ENCODE measurements around the gene CDH11.

The CDH11 gene

GRCh38 chr16:65121870-65122723 lies at the start of gene CDH11:
TSS of gene CDH11 (minus strand) at chr16:65122063. CDS start at chr16:65004869, 117,194 bp downstream.
- peak within 1 kb of the TSS; percentile 95 for H3K27ac ChIP-seq
- H3K27me3 ChIP-seq (replicated peaks): no peaks in the 10 kb centered on the region
- H3K4me3 ChIP-seq (ENCODE audit: low read depth, low read length): peak within 1 kb of the TSS; percentile 94
- no peaks in the 10 kb centered on the region for H3K36me3 ChIP-seq (replicated peaks)
- TF ChIP-seq CTCF (IDR thresholded peaks at IDR 0.05; ENCODE audit: low read depth, low read length, missing control alignments): peak; percentile 50
- peak; percentile 84 for DNase-seq
- in situ Hi-C loops (cut with HindIII; ENCODE audit: low pct_ligation_motif_present, low sequenced_read_pairs): no loop called here

GRCh38 chr16:65154321-65154720 lies 32.5 kb upstream of the CDH11 start:
- Histone ChIP-seq H3K27ac (no peak overlapping the region), H3K27me3 (replicated peaks) (no peaks in the 10 kb centered on the region), H3K4me3 (ENCODE audit: low read depth, low read length) (no peak overlapping the region), H3K36me3 (replicated peaks) (no peaks in the 10 kb centered on the region)
- no peak for TF ChIP-seq CTCF (IDR thresholded peaks at IDR 0.05; ENCODE audit: low read depth, low read length, missing control alignments)
- in situ Hi-C loops (cut with HindIII; ENCODE audit: low pct_ligation_motif_present, low sequenced_read_pairs): no loop called here
- no peak for DNase-seq

- Histone ChIP-seq H3K27me3 (replicated peaks) (no peaks in the 10 kb centered on the region), H3K27ac (no peak overlapping the region), H3K4me3 (ENCODE audit: low read depth, low read length) (no peak overlapping the region), H3K36me3 (replicated peaks) (no peaks in the 10 kb centered on the region)
- TF ChIP-seq CTCF (IDR thresholded peaks at IDR 0.05; ENCODE audit: low read depth, low read length, missing control alignments): no peak
- no peak for DNase-seq
- in situ Hi-C loops (cut with HindIII; ENCODE audit: low pct_ligation_motif_present, low sequenced_read_pairs): no loop called here
Observed at GRCh38 chr16:65153365-65154105, 31.7 kb upstream of the CDH11 start.

GRCh38 chr16:65148804-65149203 lies 26.9 kb upstream of the CDH11 start:
- Histone ChIP-seq H3K4me3 (ENCODE audit: low read depth, low read length) (no peak overlapping the region), H3K27ac (no peak overlapping the region), H3K36me3 (replicated peaks) (no peaks in the 10 kb centered on the region), H3K27me3 (replicated peaks) (no peaks in the 10 kb centered on the region)
- no peak for DNase-seq
- no peak for TF ChIP-seq CTCF (IDR thresholded peaks at IDR 0.05; ENCODE audit: low read depth, low read length, missing control alignments)
- in situ Hi-C loops (cut with HindIII; ENCODE audit: low pct_ligation_motif_present, low sequenced_read_pairs): no loop called here

- DNase-seq: no peak
- in situ Hi-C loops (cut with HindIII; ENCODE audit: low pct_ligation_motif_present, low sequenced_read_pairs): no loop called here
- no peak for TF ChIP-seq CTCF (IDR thresholded peaks at IDR 0.05; ENCODE audit: low read depth, low read length, missing control alignments)
Observed at GRCh38 chr16:65142276-65142675, 20.4 kb upstream of the CDH11 start.

More at GRCh38 chr16:65142276-65142675, 20.4 kb upstream of the CDH11 start:
- Histone ChIP-seq H3K27ac (no peak overlapping the region), H3K36me3 (replicated peaks) (no peaks in the 10 kb centered on the region), H3K27me3 (replicated peaks) (no peaks in the 10 kb centered on the region), H3K4me3 (ENCODE audit: low read depth, low read length) (no peak overlapping the region)
